ENCODE results near the gene FBN1. TPM values are rescaled to one million over a fixed set of nuclear protein-coding genes. Genes with fewer than 3 reads are reported as not detected.

Gene FBN1
- total RNA-seq, 1 experiment from 2014 or later, result 5.5 TPM

DNA sequence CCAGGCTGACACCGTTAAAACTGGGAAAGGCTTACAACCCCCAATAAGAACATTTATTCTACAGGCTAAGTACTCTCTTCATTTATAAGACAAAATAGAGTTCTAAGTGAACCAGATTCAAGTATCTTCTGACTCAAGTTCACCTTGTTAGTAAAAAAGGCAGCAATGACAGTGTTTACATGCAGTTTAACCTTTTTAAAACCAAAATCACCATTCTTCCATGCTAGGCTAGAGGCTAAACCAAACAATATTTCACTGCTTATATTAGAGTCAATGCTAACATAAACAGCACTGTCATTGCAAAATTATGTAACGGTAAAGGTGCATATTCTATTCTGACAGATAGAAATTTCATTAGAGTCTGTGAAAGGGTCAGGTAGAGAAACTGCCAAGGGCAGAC lies 118.0 kb downstream of the FBN1 start:
- DNase-seq, result no peak
- Histone ChIP-seq H3K36me3 (replicated peaks; ENCODE audit: control insufficient read depth, insufficient read depth, low read length) (no peaks in the 10 kb centered on the region), H3K4me3 (ENCODE audit: insufficient read depth, low read depth, low read length) (no peak overlapping the region), H3K27me3 (ENCODE audit: control insufficient read depth, insufficient read depth, low read length) (no peaks in the 10 kb centered on the region)

GRCh38 chr15:48522911-48523310 lies 122.6 kb downstream of the FBN1 start:
- no peak overlapping the region for H3K4me3 ChIP-seq (ENCODE audit: insufficient read depth, low read depth, low read length)
- no peaks in the 10 kb centered on the region for H3K36me3 ChIP-seq (replicated peaks; ENCODE audit: control insufficient read depth, insufficient read depth, low read length)
- no peak for DNase-seq
- H3K27me3 ChIP-seq (ENCODE audit: control insufficient read depth, insufficient read depth, low read length), result no peaks in the 10 kb centered on the region

- no peaks in the 10 kb centered on the region for H3K27me3 ChIP-seq (ENCODE audit: control insufficient read depth, insufficient read depth, low read length)
- no peak overlapping the region for H3K4me3 ChIP-seq (ENCODE audit: insufficient read depth, low read depth, low read length)
- DNase-seq, result no peak
- no peaks in the 10 kb centered on the region for H3K36me3 ChIP-seq (replicated peaks; ENCODE audit: control insufficient read depth, insufficient read depth, low read length)
Observed at GRCh38 chr15:48522123-48522522, 123.4 kb downstream of the FBN1 start.

DNA sequence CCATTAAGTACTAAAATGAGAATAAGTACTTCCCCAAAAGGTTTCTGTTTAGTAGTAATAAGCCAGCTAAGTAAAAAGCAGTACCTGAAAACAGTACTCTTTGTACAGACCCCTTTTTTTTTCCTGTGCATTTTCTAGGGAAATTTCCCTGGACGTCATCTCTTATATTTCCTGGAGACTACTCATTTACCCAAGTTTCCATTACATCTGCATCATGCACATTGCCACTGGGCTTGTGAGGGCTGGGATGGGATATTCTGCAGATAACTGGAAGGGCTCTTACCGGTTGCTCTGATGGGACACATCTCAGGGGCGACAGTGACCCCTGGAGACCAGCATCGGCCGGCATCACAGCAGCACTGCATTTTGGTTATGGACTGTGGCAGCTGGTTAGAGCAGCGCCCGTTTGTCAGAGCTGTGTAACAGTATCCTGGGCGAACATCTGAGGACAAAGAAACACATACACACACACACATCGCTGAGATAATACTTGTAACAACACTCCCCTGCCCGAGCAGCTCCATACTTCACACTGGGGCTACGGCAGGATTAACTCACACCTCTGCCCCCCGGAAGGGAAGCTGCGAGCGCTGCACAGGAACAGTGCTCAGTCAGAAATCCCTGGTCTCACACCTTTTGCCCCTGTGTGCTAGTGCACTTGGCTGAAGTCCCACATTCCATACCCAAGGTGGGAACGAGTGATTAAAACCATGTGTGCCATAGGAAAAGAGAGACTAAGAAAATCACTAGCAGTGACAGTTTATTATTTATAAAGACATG lies 124.9 kb downstream of the FBN1 start:
- Histone ChIP-seq H3K4me3 (ENCODE audit: insufficient read depth, low read depth, low read length) (no peak overlapping the region), H3K36me3 (replicated peaks; ENCODE audit: control insufficient read depth, insufficient read depth, low read length) (no peaks in the 10 kb centered on the region), H3K27me3 (ENCODE audit: control insufficient read depth, insufficient read depth, low read length) (no peaks in the 10 kb centered on the region)
- peak; percentile 28 for DNase-seq

DNA sequence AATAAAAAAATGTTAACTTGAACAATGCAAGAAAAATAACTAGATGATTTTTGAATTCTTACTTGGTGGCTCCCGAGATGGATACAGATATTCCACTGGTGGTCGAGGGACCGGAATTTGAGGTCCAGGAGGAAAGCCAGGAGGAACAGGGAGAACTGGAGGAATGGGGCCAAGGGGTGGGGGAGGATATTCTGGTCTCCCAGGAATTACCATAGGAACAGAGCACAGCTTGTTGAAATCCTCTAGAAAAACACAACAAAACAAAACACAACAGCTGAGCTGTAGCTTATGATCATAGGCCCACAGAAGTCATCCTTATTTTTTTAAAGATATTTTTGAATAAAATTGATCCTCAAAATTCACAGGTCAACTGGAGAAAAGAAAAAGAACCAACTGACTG lies 129.4 kb downstream of the FBN1 start:
- no peaks in the 10 kb centered on the region for H3K36me3 ChIP-seq (replicated peaks; ENCODE audit: control insufficient read depth, insufficient read depth, low read length)

GRCh38 chr15:48515500-48515899 lies 130.0 kb downstream of the FBN1 start:
- DNase-seq, result no peak
- no peaks in the 10 kb centered on the region for H3K27me3 ChIP-seq (ENCODE audit: control insufficient read depth, insufficient read depth, low read length)
- H3K36me3 ChIP-seq (replicated peaks; ENCODE audit: control insufficient read depth, insufficient read depth, low read length), result no peaks in the 10 kb centered on the region
- H3K4me3 ChIP-seq (ENCODE audit: insufficient read depth, low read depth, low read length), result no peak overlapping the region

More for the DNA sequence above, 129.4 kb downstream of the FBN1 start:
- Histone ChIP-seq H3K27me3 (ENCODE audit: control insufficient read depth, insufficient read depth, low read length) (no peaks in the 10 kb centered on the region), H3K4me3 (ENCODE audit: insufficient read depth, low read depth, low read length) (no peak overlapping the region)
- DNase-seq, result no peak

- Histone ChIP-seq H3K36me3 (replicated peaks; ENCODE audit: control insufficient read depth, insufficient read depth, low read length) (no peaks in the 10 kb centered on the region), H3K27me3 (ENCODE audit: control insufficient read depth, insufficient read depth, low read length) (no peaks in the 10 kb centered on the region), H3K4me3 (ENCODE audit: insufficient read depth, low read depth, low read length) (no peak overlapping the region)
- DNase-seq, result no peak
Observed at GRCh38 chr15:48514103-48514816, 131.2 kb downstream of the FBN1 start.

- Histone ChIP-seq H3K4me3 (ENCODE audit: insufficient read depth, low read depth, low read length) (no peak overlapping the region), H3K27me3 (ENCODE audit: control insufficient read depth, insufficient read depth, low read length) (no peaks in the 10 kb centered on the region), H3K36me3 (replicated peaks; ENCODE audit: control insufficient read depth, insufficient read depth, low read length) (no peaks in the 10 kb centered on the region)
- DNase-seq, result no peak
Observed at GRCh38 chr15:48510976-48511375, 134.5 kb downstream of the FBN1 start.

- Histone ChIP-seq H3K36me3 (replicated peaks; ENCODE audit: control insufficient read depth, insufficient read depth, low read length) (no peaks in the 10 kb centered on the region), H3K27me3 (ENCODE audit: control insufficient read depth, insufficient read depth, low read length) (no peaks in the 10 kb centered on the region), H3K4me3 (ENCODE audit: insufficient read depth, low read depth, low read length) (no peak overlapping the region)
- peak; percentile 33 for DNase-seq
Observed at GRCh38 chr15:48507416-48508065, 138.0 kb downstream of the FBN1 start.

DNA sequence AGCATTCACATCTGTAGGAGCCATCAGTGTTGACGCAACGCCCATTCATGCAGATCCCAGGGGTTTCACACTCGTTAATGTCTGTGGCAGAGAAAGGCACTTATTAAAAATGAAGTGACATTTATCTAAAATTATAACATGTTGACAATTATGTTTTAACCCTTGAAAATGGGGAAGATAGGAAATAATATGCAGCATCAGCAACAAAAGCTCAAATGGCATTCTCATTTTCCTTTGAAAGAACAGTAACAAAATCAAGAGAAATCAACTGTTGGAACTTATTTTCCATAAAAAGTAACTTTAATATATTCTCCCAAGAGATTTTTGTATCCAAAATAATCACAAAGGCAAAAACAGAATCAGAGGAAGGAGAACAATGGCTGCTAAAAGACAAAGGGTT lies 140.4 kb downstream of the FBN1 start:
- no peak for DNase-seq
- Histone ChIP-seq H3K27me3 (ENCODE audit: control insufficient read depth, insufficient read depth, low read length) (no peaks in the 10 kb centered on the region), H3K4me3 (ENCODE audit: insufficient read depth, low read depth, low read length) (no peak overlapping the region), H3K36me3 (replicated peaks; ENCODE audit: control insufficient read depth, insufficient read depth, low read length) (no peaks in the 10 kb centered on the region)

- Histone ChIP-seq H3K36me3 (replicated peaks; ENCODE audit: control insufficient read depth, insufficient read depth, low read length) (no peaks in the 10 kb centered on the region), H3K4me3 (ENCODE audit: insufficient read depth, low read depth, low read length) (no peak overlapping the region), H3K27me3 (ENCODE audit: control insufficient read depth, insufficient read depth, low read length) (no peaks in the 10 kb centered on the region)
- DNase-seq, result no peak
Observed at GRCh38 chr15:48501208-48501607, 144.3 kb downstream of the FBN1 start.

GRCh38 chr15:48500595-48500994 lies 144.9 kb downstream of the FBN1 start:
- H3K4me3 ChIP-seq (ENCODE audit: insufficient read depth, low read depth, low read length), result no peak overlapping the region
- no peaks in the 10 kb centered on the region for H3K36me3 ChIP-seq (replicated peaks; ENCODE audit: control insufficient read depth, insufficient read depth, low read length)
- no peaks in the 10 kb centered on the region for H3K27me3 ChIP-seq (ENCODE audit: control insufficient read depth, insufficient read depth, low read length)
- no peak for DNase-seq

- no peaks in the 10 kb centered on the region for H3K36me3 ChIP-seq (replicated peaks; ENCODE audit: control insufficient read depth, insufficient read depth, low read length)
- no peak for DNase-seq
Observed at GRCh38 chr15:48499978-48500377, 145.5 kb downstream of the FBN1 start.

DNA sequence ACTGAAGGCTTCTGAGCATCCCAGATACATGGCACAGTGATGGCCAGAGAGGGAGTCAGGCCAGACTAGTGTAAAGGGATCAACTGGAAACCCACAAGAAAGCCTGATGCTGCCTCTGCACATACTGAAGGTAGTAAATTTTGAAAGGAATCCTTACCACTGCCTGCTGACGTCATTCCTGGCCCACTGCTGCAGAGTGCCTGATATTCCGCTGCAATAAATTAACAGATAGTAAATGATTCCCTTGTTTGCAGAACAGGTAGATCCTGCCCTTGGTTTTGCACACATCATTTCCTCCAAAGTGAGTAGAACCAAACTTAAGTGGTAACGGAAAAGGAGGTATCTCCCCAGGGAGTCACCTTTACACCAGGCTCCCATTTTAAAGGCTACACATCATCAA lies 146.7 kb downstream of the FBN1 start:
- no peaks in the 10 kb centered on the region for H3K27me3 ChIP-seq (ENCODE audit: control insufficient read depth, insufficient read depth, low read length)
- H3K36me3 ChIP-seq (replicated peaks; ENCODE audit: control insufficient read depth, insufficient read depth, low read length), result no peaks in the 10 kb centered on the region
- DNase-seq, result no peak

More at GRCh38 chr15:48499978-48500377, 145.5 kb downstream of the FBN1 start:
- no peak overlapping the region for H3K4me3 ChIP-seq (ENCODE audit: insufficient read depth, low read depth, low read length)
- H3K27me3 ChIP-seq (ENCODE audit: control insufficient read depth, insufficient read depth, low read length), result no peaks in the 10 kb centered on the region

DNA sequence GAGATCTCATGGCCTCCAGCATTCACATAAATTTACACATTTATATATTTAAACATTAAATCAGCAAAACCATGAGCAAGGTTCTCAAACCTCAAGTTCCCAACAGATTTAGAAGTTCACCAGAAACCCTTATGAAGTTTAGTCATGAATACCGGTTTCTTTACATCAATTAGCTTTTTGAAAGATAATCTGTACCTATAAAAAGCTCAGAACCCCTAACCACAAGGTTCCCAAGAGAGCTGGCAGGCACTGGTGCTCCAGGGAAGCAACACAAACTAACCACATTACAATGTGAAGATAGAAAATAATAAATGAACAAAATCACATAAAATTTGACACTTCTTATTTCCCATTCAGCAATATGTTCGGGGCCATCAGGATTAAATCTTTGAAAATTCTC lies 150.9 kb downstream of the FBN1 start:
- H3K36me3 ChIP-seq (replicated peaks; ENCODE audit: control insufficient read depth, insufficient read depth, low read length), result no peaks in the 10 kb centered on the region
- DNase-seq, result no peak
- no peak overlapping the region for H3K4me3 ChIP-seq (ENCODE audit: insufficient read depth, low read depth, low read length)
- H3K27me3 ChIP-seq (ENCODE audit: control insufficient read depth, insufficient read depth, low read length), result no peaks in the 10 kb centered on the region

More for the DNA sequence above, 146.7 kb downstream of the FBN1 start:
- H3K4me3 ChIP-seq (ENCODE audit: insufficient read depth, low read depth, low read length), result no peak overlapping the region
